Activated CD4-positive, alpha-beta T cell treated with anti-CD3 and anti-CD28 coated beads for 4 hours (primary cell): ENCODE measurements around the gene PPP6R2.
A peak's percentile ranks its signal among the peaks of the same experiment; 100 is the strongest.

Experiments
- DNase-seq, 2 donors: peaks; one replicate each; pipeline ENCODE4 v3.0.0-alpha.2; 2020

The PPP6R2 gene

DNA sequence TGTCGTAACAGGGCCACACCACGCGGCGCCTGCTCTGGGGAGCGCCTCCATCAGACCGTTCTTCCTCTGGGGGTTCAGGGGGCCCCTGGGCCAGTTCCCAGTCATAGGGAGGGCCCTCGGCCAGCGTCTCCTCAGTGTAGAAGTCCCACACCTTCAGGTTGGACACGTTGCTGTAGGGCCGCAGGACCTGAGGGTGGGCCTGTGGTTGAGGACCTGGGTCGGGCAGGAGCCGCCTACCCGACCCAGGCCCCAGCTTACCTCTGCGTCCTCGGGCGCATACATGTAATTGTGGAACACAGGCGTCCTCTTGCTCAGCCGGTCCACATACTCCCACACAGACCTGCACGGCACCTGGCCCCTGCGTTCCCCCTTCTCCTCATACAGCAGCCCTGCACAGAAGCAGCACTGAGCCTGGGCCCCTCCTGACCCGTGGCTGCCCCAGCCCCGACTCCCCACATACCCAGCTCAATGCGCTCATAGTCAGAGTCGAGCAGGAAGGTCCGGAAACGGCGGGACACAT lies 111.5 kb downstream of the PPP6R2 start:
- DNase-seq = no peak

DNA sequence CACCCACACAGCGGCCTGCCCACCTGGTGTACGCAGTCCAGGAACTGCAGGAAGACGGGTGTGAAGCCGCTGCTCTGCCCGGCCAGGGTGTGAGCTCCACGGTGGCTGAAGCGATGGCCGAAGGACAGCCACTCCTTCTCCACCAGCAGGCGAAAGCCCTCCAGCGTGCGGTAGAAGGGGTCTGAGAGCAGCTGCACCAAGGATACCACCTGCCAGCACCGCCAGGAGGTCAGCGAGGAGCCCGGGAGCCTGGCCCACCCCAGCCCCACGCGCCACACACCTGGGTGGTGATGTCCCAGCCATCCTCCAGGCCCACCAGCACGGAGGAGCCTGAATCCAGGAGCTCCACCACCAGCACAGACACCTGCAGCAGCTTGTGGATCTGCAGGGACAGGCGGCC lies 112.1 kb downstream of the PPP6R2 start:
- DNase-seq = no peak

DNA sequence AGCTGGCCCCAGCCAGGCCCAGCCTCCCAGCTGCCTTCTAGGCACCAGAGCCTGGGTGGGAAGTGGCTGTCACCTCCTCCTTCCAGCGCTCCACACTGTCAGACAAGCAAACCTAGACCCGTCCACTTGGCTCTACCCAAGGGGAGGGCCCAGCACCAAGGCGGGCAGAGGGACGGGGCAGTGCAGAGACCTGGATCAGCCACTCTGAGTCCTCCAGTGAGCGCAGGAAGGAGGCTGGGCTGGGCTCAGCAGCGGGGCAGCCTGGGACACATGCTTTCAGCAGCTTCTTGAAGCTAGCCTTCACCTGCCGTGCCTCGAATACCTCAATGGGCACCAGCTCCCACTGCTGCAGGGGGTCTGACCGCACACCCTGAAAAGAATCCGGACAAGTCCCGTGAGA lies 112.9 kb downstream of the PPP6R2 start:
- DNase-seq = no peak

DNA sequence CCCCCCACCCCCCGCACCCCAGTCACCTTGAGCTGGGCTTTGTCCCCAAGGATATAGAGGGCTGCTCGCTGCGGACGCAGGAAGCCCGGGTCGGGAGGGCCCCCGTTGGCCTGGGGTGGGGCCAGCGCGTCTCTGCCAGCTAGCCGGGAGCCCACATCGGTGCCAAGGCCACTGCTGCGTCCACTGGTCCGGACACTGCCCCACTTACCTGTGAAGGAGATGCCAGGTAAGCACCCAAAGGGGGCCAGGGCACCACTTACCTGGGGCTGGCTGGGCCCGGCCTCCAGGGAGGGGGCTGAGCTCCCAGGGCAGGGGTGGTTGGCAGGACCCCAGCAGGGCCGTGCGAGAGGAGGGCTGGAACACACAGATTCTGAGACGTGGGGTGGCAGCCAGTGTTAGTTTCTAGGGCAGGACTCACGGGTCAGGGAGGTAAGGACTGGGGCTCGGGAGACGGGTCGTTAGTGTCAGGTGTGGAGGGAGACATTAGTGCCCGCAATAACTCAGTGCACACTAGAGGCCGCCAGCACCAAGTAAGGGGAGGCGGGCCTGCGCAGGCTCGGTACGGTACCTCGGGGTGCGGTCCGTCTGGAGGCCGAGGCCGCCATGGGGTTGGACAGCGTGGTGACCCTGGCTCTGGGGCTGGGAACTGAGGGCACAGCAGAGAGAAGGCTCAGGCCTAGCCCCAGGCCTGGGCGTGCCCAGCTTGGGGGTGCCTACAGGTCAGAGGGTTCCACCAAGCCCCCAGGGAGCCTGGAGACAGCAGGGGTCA lies 113.5 kb downstream of the PPP6R2 start:
- no peak for DNase-seq

DNA sequence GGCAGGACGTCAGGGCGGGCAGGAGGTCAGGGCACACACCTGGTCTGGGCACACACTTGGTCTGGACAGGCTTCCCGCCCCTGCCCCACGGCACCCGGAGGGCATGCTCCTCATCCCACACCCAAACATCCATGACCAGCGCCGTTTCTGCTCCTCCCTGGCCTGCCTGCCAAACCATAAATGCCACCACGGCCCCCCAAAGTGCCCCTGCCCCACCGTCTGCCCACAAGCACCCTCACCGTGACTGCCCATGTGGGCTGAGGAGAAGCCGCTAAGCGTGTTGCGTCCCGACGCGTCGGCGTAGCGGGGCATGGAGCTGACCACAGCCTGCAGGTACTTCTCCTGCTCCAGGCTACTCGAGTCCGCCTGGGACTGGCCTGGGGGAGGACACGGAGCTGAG lies 115.9 kb downstream of the PPP6R2 start:
- DNase-seq = no peak

DNA sequence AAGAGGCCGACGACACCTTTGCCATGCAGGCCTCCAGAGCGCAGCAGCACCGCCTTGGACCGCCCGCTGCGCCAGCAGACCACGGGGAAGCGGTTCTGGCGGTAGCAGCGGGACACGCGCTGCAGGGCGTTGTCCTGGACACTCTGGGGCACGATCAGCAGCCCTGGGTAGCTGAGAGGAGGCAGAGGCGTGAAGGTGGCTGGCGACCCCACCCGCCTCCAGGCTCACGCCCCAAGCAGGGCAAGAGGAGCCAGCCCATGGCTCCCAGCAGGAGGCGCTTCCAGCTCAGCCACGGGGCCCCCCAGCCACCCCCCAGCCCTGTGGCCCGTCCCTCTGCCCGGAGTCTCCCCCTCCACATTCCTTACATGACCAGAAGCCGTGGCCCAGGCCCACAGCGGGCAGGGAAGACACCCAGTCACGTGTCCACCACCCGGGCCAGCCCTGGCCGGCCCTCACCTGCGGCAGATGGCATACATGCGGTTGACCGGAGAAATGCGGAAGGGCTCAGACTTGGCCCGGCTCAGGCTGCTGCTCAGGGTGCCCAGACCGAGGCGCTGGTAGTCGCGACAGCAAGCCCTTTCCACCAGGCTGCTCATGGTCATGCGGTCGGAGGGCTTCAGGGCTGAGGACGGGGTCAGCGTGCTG lies 116.5 kb downstream of the PPP6R2 start:
- no peak for DNase-seq

DNA sequence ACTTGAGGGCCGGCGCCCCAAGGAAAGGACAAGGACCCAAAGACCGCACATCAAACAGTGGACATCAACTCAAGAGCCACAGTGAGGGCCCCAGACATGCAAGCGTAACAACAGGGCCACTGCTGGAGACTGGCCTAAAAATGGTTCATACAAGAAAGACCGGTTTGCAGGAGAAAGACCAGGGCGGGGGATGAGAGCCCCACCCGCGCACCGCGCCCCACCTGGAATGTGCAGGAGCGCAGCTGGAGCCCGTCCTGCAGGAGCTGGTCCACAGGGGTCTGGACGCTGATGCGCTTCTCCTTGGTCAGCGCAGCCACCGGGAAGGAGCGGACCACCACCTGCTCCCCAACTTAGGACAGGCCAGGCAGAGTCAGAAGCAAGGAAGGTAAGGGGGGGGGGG lies 117.8 kb downstream of the PPP6R2 start:
- DNase-seq = no peak

DNA sequence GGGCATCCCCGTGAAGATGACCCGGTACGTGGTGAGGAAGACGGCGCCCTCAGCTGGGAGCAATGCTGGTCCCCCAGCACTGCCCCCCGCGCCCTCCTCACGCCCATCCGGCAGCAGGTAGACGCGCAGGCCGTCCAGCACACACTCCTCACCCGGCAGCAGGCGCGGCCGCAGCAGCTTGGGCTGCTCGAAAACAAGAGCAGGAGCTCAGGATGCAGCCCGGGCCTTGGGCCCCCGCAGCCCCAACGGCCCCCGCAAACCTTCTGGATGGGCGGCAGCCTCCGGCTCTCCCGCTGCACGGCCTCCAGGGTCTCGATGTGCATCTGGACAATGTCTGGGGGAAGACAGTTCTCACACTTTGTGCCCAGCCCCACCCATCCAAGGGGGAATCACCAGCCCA lies 118.4 kb downstream of the PPP6R2 start:
- DNase-seq = no peak

DNA sequence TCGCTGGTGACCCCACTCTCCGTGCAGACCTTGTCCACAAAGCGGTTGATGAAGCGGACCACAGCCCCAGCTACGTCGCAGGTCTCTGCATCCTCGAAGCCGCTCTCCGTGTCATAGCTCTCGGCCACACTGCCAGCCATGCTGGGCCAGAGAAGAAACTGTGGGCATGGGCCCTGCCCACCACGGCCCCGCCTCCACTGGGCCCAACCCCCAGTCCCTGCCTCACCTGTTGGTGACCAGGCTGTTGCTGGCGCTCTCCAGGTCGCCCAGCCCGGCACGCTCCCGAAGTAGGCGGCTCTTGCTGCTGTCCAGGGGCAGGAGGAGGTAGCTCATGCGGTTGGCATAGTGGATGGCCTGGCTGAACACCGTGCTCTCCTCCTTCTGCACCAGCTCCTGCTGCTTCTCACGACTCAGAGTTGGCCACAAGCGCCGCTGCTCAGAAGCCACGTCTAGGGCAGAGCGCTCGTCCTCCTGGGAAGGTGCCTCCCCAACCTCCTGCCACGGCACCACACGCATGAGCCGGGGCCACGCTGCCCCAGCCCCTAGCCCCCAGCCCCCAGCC lies 118.9 kb downstream of the PPP6R2 start:
- no peak for DNase-seq

DNA sequence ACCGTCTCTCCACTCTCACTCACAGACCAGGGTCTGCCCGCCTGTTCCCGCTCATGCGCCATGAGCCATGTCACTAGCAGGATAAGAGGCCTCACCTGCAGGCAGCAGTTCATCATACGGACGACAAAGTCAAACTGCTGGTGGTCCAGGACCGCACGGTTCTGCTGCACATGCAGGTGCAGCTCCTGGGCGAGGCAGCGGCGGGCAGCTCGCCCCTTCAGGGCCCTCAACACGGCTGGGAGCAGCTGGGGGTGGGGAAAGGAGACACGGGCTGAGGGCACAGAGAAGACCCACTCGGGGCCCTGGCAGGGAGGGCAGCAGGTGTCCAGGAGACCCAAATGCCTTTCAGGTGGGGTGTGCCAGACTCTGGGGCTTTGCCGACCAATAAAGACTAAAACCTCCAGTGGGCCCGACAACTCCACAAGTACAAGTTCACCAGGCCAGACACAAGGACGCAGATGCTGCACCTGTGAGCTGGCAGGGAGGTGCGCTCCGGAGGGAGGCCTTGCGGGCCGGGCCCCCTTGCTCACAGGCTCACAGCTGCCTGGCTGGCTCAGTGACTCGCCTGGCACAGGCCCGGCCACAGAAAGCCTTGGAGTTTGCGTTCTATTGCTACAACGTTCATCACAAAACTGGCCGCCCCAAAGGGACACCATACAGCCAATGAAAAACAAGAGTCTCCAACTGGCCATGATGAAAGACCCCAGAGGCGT lies 120.2 kb downstream of the PPP6R2 start:
- DNase-seq = no peak

DNA sequence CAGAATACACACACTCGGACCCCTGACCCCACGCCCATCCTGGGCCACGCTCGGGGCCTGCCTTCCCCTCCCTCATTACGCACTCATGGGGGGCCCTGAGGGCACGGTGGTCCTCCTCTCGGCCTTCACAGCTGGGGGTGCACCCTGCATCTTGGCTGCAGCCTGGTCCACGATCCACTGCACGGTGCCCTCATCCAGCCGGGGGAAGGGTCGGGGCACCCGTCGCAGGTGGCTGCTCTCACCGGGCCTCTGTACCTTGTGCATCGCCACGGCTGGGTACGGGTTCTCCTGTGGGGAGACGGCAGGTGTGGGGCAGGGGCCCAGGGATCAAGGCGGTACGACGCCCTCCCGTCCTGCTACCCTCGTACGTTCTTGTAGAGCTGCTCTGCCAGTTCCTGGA lies 121.3 kb downstream of the PPP6R2 start:
- DNase-seq = no peak

DNA sequence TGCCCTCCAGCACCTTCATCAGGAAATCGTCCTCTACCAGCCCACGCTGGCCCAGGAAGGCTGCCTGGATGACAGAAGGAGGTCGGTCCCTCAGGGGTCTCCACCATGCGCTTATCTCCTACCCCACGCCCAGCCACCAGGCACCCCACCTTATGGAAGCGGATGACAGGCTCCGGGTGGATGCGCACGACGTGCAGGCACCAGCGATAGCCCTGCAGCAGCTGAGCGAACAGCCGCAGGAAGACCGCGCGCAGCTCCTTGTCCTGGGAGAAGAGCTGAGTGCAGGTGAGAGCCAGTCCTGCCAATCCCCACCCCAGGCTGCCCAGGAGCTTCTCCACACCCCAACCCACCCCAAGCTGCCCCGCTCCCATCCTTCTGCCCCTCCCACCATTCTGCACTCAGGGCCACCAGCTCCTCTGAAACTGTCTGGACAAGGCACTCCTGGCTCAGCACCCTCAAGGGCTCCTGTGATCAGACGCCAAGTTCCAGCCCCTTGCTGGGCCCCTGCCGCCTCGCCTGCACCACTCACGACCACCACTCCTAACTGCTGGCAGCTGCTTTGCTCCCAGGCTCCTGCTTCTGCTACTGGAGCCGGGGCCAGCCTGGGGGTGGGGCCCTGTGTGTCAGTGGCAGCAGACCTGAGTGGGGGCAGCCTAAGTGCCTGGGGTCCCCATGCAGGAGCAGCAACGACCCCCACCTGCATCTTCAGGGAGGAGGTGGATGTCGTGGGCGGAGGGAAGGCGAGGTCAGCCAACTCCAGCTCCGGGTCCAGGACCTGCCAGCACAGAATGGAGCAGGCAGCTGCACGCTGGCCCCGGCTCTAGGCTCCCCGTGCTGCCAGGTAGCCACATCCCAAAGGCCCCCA lies 122.2 kb downstream of the PPP6R2 start:
- DNase-seq = no peak

DNA sequence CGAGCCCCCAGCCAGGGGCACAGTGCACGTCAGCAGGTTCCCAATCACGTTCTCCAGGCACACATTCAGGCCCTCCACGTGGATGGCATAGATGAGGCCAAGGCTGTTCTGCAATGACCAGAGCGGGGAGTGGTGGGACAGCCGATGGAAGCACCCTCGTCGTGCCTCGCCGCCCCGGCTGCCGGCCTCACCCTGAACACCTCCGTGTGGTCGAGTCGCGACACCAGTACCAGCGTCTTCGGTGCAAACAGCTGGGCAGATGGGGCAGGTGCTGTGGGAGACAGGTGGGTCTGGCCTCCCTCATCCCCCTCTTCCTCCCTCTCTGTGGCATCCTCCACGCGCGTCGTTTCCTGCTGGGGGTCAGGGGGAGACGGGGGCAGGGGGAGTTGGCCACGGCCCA lies 124.2 kb downstream of the PPP6R2 start:
- DNase-seq = no peak

DNA sequence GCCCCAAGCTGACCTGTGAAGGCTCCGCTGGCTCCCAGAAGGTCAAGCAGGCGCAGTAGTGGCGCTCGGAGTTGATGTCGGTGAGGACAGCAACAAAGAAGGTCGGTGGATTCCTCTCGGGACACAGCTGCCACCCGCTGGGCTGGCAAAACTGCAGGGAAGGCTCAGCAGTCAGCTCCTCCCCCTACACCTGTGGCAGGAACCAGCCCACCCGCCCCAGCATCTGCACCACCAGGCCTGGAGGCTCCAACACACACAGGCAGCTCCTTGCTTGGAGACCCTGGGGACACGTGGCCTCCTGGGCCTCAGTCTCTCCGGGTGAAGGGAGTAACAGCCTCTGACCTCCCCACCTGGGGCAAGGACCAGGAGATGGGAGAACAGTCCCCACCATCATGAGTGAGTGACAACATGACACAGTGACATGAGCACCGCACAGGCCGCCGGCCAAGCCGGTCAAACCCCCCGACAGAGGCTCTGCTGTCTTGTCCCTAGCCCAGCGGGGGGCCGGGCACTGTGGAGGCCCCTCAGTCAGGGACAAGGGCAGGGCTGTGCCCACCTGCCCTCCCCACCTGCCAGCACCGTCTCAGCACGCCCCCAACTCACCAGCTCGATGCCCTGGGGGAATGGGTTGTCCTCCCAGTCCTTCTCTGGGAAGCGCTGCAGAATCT lies 124.8 kb downstream of the PPP6R2 start:
- no peak for DNase-seq

DNA sequence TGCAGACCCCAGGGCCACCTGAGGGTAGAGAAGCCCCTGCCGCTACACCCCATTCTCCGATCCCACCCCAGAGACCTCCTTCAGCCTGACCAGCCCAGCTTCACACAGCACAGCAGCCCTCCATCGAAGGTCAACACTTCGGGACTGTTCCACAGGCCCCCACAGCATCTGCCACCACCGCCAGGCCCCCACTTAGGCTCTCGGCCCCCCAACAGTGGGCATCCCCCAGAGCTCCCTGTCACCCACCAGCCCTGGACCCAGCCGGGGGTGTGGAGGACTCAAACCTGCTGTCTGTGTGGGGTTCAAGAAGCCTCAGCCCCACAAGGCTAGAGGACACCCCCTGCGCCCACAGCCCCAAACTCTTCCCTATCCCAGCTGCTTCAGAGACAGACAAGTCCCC lies 125.5 kb downstream of the PPP6R2 start:
- no peak for DNase-seq

DNA sequence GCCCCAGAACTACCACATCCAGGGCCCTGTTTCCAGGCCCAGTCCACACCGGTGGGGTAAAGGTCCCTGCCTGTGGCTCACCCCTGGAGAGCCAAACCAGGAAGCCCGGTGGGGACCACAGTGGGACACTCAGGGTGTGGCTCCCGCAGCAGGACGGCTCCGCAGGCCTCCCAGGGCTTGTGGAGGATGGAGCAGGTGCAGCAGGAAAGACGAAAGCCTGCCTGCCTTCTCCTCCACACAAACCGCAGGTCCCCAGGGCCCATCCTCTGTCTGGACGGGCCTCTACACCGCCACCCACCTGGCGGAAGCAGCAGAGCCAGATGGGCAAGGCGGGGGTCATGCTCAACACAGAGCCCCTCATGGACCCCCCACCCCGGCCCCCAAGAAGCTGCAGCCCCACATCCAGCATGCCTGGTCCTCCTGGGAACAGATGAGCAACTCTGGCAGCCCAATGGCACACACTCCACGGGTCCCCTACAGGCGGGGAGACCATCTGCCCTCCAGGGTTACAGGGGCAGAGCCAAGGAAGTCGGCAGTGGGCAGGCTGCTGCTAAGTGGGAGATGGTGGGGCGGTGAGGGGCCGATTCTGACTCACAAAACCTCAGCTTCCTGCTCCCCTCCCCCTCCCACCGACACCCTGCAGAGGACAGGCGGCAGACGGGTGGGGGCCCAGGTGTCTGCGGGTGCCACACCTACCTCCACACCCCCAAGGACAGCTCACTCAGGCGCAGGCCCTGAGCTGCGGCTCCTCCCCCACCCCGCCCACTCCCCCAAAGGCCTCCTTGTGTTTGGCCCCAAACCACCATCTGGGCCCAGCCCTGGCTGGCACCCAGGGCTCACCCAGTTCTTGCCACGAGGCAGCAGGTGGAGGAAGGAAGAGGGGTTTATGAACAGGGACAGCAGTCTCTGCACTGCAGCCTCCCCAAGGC lies 126.5 kb downstream of the PPP6R2 start:
- peak; percentile 94 to 97 for DNase-seq

DNA sequence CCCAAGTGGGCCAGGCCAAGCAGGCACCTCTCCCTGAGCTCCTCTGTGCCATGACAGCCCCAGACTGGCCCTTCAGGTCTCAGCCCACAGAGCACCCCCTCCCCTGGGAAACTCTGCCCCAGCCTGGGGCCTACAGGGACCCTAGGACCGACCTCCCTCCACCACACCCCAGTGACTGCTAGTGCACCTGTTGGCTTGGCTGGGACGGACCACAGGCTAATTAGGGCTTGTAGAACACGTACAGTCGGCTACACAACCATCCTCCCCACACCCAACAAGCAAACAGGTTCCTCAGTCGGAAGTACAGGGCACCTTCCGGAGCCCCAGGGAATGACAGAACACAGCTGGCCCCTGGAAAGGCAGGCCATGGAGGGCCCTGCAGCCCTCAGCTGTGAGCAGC lies 127.4 kb downstream of the PPP6R2 start:
- DNase-seq = no peak

DNA sequence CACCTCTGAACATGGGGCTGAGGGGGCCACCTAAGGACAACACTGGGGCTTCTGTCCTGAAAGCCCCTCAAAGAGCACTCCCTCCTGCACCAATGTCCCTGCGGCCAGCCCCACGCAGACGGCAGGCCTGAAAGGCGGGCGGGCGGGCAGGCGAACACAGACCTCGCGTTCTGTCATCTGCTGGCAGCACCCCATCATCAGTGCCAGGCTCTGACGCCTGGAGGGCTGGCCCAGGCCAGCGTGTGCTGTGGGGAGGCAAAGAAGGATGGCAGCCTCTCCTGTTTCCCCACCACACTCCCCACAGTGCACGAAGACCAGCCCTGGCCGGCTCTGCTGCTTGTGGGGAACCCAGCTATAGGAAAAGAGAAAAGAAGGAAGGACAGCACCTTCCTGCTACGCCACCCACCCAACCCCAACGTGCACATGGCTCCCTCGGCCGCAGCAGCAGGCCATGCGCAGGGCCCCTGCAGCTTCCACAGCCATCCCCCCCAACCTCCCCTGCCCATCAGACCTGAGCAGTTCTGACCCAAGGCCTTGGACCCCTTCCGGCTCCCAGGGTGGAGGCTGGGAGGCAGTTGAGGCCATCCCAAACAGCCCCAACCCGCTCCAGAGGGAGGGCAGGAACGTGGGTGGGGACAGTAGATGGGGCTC lies 128.2 kb downstream of the PPP6R2 start:
- no peak for DNase-seq

DNA sequence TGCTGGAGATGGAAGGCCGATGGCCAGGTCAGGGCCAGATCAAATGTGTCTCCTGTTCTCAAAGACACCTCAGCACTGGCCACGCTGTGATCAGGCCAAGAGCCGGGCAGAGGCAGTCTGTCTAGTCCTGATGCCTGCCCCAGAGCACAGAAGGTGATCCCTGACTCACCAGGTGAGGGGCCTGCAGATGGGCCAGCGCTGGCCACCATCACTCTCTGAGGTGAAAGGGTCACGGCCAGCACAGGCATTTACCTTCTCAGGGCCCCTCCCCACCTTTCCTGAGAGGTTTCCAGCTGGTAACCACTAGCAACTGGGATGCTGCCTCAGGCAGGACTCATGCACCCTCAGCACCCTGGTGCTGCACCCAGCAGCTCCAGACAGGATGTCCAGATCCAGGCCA lies 128.8 kb downstream of the PPP6R2 start:
- no peak for DNase-seq

DNA sequence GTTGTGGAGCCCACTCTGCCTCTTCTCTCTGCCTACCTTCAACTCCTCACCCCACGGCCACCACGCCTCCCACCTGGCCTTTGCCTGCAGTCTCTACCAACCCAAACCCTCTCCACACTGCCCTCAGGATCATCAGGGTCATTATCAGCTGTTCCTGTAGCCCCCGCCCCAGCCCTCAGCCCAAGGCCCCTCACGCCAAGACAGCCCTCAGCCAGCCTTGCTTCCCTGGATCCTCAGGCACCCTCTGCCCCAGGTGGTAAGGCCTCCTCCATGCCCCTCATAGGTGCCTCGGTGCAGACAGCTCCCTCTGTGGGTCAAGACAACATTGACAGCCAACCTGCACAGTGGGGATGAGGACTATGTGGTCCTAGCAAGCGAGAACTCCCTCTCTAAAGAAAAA lies 130.0 kb downstream of the PPP6R2 start:
- DNase-seq = peak; percentile 47 to 54
